NCI-H1417 treated with DMSO at 0.1 percent for 48 hours (cell line): ENCODE data around the gene ZC3H18.

Experiments
- DNase-seq: peaks from one replicate; lab custom pipeline; 2025; lab: John Stamatoyannopoulos, UW

The ZC3H18 gene

GRCh38 chr16:88681084-88681680 is 111.0 kb downstream of the ZC3H18 start:
- DNase-seq, result no peak
